Measurements from ENCODE around the gene NFATC1. TPM values are rescaled to one million over a fixed set of nuclear protein-coding genes. Genes with fewer than 3 reads are reported as not detected.

The NFATC1 gene
- total RNA-seq, 2 donors from 2014 or later, result 27.6 to 40.8 TPM

- no peak for TF ChIP-seq CTCF (IDR thresholded peaks at IDR 0.05)
- Histone ChIP-seq H3K36me3 (peaks cover 35% of the 10 kb centered on the region), H3K27ac (no peak overlapping the region), H3K27me3 (replicated peaks; ENCODE audit: insufficient read depth) (no peaks in the 10 kb centered on the region), H3K9me3 (no peaks in the 10 kb centered on the region), H3K4me1 (ENCODE audit: control insufficient read depth in 1 of 2, low read depth in 2 of 2) (peaks cover 0 to 6% of the 10 kb centered on the region in 2 donors), H3K4me3 (no peak overlapping the region)
- no peak for ATAC-seq (ENCODE audit: insufficient number of reproducible peaks, low FRiP score, low read depth)
- no peak for DNase-seq (ENCODE audit: low spot score)
Observed at GRCh38 chr18:79452991-79453645, 57.4 kb downstream of the NFATC1 start.

GRCh38 chr18:79453816-79454735 lies 58.3 kb downstream of the NFATC1 start:
- no peak overlapping the region for H3K27ac ChIP-seq
- peaks cover 30% of the 10 kb centered on the region for H3K36me3 ChIP-seq
- no peak for TF ChIP-seq CTCF (IDR thresholded peaks at IDR 0.05)
- DNase-seq (ENCODE audit: low spot score), result no peak
- H3K4me1 ChIP-seq (ENCODE audit: control insufficient read depth in 1 of 2, low read depth in 2 of 2), result peaks cover 5 to 15% of the 10 kb centered on the region in 2 donors
- no peaks in the 10 kb centered on the region for H3K9me3 ChIP-seq
- H3K4me3 ChIP-seq, result no peak overlapping the region
- ATAC-seq (ENCODE audit: insufficient number of reproducible peaks, low FRiP score, low read depth), result no peak
- H3K27me3 ChIP-seq (replicated peaks; ENCODE audit: insufficient read depth), result no peaks in the 10 kb centered on the region

DNA sequence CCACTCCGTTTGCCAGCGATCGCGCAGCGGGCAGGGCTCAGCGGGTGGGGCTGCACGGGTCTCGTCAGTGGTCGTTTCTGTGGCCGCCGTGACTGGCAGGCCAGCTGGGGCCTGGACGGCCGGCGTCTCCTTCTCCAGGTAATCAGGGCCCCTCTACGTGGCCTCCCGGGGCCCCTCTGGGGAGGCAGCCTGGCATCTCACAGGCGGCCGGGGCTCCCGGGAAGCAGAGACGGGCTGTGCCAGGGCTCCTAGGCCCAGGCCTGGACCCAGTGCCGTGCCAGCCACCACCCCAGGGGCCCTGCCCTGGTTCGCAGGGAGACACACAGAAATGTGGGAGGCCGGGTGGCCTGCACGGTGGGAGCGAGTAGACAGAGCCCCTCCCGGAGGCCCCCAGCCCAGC lies 59.5 kb downstream of the NFATC1 start:
- DNase-seq (ENCODE audit: low spot score), result no peak
- peaks cover 27% of the 10 kb centered on the region for H3K36me3 ChIP-seq
- no peak overlapping the region for H3K4me3 ChIP-seq
- H3K27me3 ChIP-seq (replicated peaks; ENCODE audit: insufficient read depth), result no peaks in the 10 kb centered on the region
- no peak for ATAC-seq (ENCODE audit: insufficient number of reproducible peaks, low FRiP score, low read depth)
- no peak overlapping the region for H3K27ac ChIP-seq
- H3K4me1 ChIP-seq (ENCODE audit: control insufficient read depth in 1 of 2, low read depth in 2 of 2), result peaks cover 7 to 18% of the 10 kb centered on the region in 2 donors
- H3K9me3 ChIP-seq, result no peaks in the 10 kb centered on the region
- TF ChIP-seq CTCF (IDR thresholded peaks at IDR 0.05), result no peak

DNA sequence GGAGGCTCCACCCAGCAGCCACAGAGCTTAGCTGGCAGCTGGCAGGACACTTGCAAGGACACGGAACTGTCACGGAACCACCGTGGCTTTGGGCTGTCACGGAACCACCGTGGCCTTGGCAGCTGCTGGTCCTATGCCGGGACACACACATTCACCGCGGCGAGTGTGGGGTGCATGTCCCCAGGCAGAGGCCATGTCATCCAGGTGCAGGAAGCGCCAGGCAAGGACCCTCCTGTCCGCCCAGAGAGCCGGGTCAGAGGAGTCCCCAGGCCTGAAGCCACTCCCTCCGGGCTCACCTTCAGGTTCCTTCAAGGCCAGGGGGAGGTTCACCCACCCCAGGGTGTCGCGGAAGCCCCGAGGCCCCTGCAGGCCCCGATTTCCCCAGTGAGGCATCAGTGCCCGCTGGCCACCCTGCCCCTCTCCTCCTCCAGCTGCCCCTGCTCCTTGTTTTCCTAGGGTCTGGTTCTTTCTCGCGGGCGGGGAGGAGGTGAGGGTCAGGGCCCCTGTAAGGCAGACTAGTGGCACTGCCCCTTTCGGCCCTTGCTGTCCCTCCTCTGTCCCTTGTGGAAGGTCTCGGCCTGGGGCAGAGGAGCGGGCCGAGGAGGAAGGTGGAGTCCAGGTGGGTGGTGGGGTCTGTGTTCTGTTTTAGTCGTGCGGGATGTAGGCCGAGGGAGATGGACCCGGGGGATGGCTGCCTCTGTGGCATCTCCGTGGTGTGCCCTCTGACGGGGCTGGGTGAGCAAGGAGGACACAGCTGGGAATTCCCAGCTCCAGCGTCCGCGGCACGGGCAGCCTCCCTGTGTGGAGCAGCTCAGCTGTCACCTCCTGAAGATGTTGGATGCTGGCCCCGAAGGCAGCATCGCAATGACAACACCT lies 60.6 kb downstream of the NFATC1 start:
- Histone ChIP-seq H3K36me3 (peaks cover 22% of the 10 kb centered on the region), H3K27ac (no peak overlapping the region), H3K27me3 (replicated peaks; ENCODE audit: insufficient read depth) (no peaks in the 10 kb centered on the region), H3K9me3 (no peaks in the 10 kb centered on the region), H3K4me3 (no peak overlapping the region), H3K4me1 (ENCODE audit: control insufficient read depth in 1 of 2, low read depth in 2 of 2) (peaks cover 7 to 18% of the 10 kb centered on the region in 2 donors)
- DNase-seq (ENCODE audit: low spot score) (no peak), ATAC-seq (ENCODE audit: insufficient number of reproducible peaks, low FRiP score, low read depth) (no peak)
- TF ChIP-seq CTCF (IDR thresholded peaks at IDR 0.05), result no peak
